ENCODE data around the gene SUFU. TPM values are rescaled to one million over a fixed set of nuclear protein-coding genes. Genes with fewer than 3 reads are reported as not detected.

SUFU gene
- total RNA-seq, 1 donor from 2014 or later, result 12.5 TPM

Small RNA genes lying within 50 kb of the gene (small RNA-seq; reads per million reads assigned to genes)
- not detected for gene RNU6-43P

Other genes starting within 250 kb of the SUFU start
- 26.8 TPM for gene NFKB2, start 108.3 kb upstream of the SUFU start, total RNA-seq
- gene PSD, start 85.2 kb upstream of the SUFU start, total RNA-seq, result 6.4 TPM
- gene FBXL15, start 83.1 kb upstream of the SUFU start, total RNA-seq, result 27.7 TPM
- 52.1 TPM for gene CUEDC2, start 71.4 kb upstream of the SUFU start, total RNA-seq
- gene C10orf95, start 52.4 kb upstream of the SUFU start, total RNA-seq, result not detected
- 74.2 TPM for gene ACTR1A, start 1.3 kb upstream of the SUFU start, total RNA-seq
- 126 TPM for gene TRIM8, start 140.5 kb downstream of the SUFU start, total RNA-seq
- 7.4 TPM for gene ARL3, start 210.4 kb downstream of the SUFU start, total RNA-seq
- gene SFXN2, start 210.7 kb downstream of the SUFU start, total RNA-seq, result 6.4 TPM
- 80.8 TPM for gene WBP1L, start 240.0 kb downstream of the SUFU start, total RNA-seq

Data from vagina (tissue), 1 donor.